K562 (cell line): ENCODE measurements around the gene USP5. TPM values are rescaled to one million over a fixed set of nuclear protein-coding genes. Genes with fewer than 3 reads are reported as not detected.

Source experiments
- ATAC-seq: fragments of 200-7000 bp; cut with Tn5 transposase; 3 replicates; pipeline ENCODE4 v1.9.1; 2020; ENCODE audit warnings: moderate library complexity
- BruUV-seq: library from RNA; stranded (reverse); fragments of 400-500 nt; replicated peaks from 2 replicates; lab custom pipeline; 2021; lab: Mats Ljungman, UMichigan
- CTCF ChIA-PET: fragments of 300-600 bp; formaldehyde crosslinking; extraction: SDS; loops from one replicate; lab custom pipeline; 2021; ENCODE audit warnings: low intra/inter-chr PET ratio; lab: Yijun Ruan, JAX
- POLR2A ChIA-PET: fragments of 300-600, 350-650 bp; sonication (Branson Sonifier 250); formaldehyde crosslinking; extraction: SDS; loops from one replicate; lab custom pipeline; 2021; ENCODE audit warnings: antibody characterized with exemption, inconsistent platforms; lab: Yijun Ruan, JAX
- DNase-seq, 4 experiments: peaks; one replicate each; pipeline versions ENCODE4 v3.0.0 to v3.0.0-alpha.2; 2011 to 2018; ENCODE audit warnings: low spot score in 3 of 4, mixed read lengths in 3 of 4; ENCODE audit errors: extremely low read depth in 1 of 4
- FAIRE-seq: peaks from 2 replicates; lab custom pipeline; 2011; peaks lifted over from hg19 to GRCh38; lab: Jason Lieb, UNC
- H2AFZ ChIP-seq: 2 replicates; pipeline ENCODE4 v1.6.0; 2011; ENCODE audit warnings: low read depth, low read length, control low read depth, inconsistent platforms
- H3K27ac ChIP-seq: fragments of 200-600 bp; 3 replicates; pipeline ENCODE4 v1.8.0; 2011; ENCODE audit warnings: low read depth, mild to moderate bottlenecking, control low read depth, inconsistent platforms, low read length, moderate library complexity, mixed read lengths; ENCODE audit errors: extremely low read depth
- H3K27me3 ChIP-seq, 2 experiments: fragments of 300-600 bp in 1 of 2; 2 replicates in 1 of 2; 3 replicates in 1 of 2; pipeline versions ENCODE4 v1.6.0 to v1.8.0; 2011; ENCODE audit warnings: inconsistent platforms in 2 of 2, low read length in 2 of 2, mild to moderate bottlenecking in 1 of 2, mixed read lengths in 1 of 2, moderate library complexity in 1 of 2; ENCODE audit not compliant: control insufficient read depth in 2 of 2, insufficient read depth in 2 of 2
- H3K36me3 ChIP-seq: fragments of 300-600 bp; 3 replicates; pipeline ENCODE4 v1.8.0; 2011; ENCODE audit warnings: mild to moderate bottlenecking, low read length, inconsistent platforms; ENCODE audit not compliant: control insufficient read depth, insufficient read depth
- H3K4me1 ChIP-seq, 2 experiments: fragments of 200-600 bp in 1 of 2; replicated peaks in 1 of 2; 2 replicates in 1 of 2; 3 replicates in 1 of 2; pipeline versions ENCODE4 v1.5.1 to v1.8.0; 2011; ENCODE audit warnings: inconsistent platforms in 2 of 2, low read length in 2 of 2, mild to moderate bottlenecking in 1 of 2, mixed read lengths in 1 of 2, moderate library complexity in 1 of 2; ENCODE audit not compliant: control insufficient read depth in 2 of 2, insufficient read depth in 2 of 2
- H3K4me2 ChIP-seq: 2 replicates; pipeline ENCODE4 v1.6.1; 2011; ENCODE audit warnings: low read length, control low read depth, inconsistent platforms, mixed read lengths; ENCODE audit not compliant: insufficient read depth
- H3K4me3 ChIP-seq: fragments of 200-600 bp; sonication (generic), shearing (Covaris generic); 2 replicates; pipeline ENCODE4 v1.5.1; 2016; ENCODE audit warnings: control low read depth, inconsistent platforms
- H3K79me2 ChIP-seq: fragments of 200-600 bp; 3 replicates; pipeline ENCODE4 v1.8.0; 2011; ENCODE audit warnings: low read length, inconsistent platforms; ENCODE audit not compliant: control insufficient read depth, insufficient read depth
- H3K9ac ChIP-seq, 2 experiments: 2 replicates each; pipeline versions ENCODE4 v1.6.0 to v1.6.1; 2011; ENCODE audit warnings: low read depth in 2 of 2, low read length in 2 of 2, control low read depth in 1 of 2, inconsistent platforms in 1 of 2, mild to moderate bottlenecking in 1 of 2, mixed read lengths in 1 of 2; ENCODE audit not compliant: insufficient read depth in 1 of 2
- H3K9me1 ChIP-seq: one replicate; pipeline ENCODE4 v1.6.0; 2011; ENCODE audit warnings: inconsistent platforms, mild to moderate bottlenecking, low read length, moderate library complexity; ENCODE audit not compliant: control insufficient read depth, insufficient read depth
- H3K9me3 ChIP-seq: replicated peaks from 2 replicates; pipeline ENCODE4 v1.5.1; 2011; ENCODE audit warnings: low read depth, low read length, inconsistent platforms; ENCODE audit not compliant: control insufficient read depth, insufficient read depth
- H4K20me1 ChIP-seq: replicated peaks from 2 replicates; pipeline ENCODE4 v1.6.1; 2011; ENCODE audit warnings: low read length, inconsistent platforms, mixed read lengths; ENCODE audit not compliant: control insufficient read depth, insufficient read depth
- ADNP ChIP-seq: fragments of 200-800 bp; sonication (Bioruptor generic); IDR thresholded peaks from 2 replicates; pipeline ENCODE4 v1.6.1; 2016; ENCODE audit warnings: missing genetic modification characterization, missing compliant biosample characterization
- C11orf30 ChIP-seq: fragments of 450-650 bp; IDR thresholded peaks from 2 replicates; pipeline ENCODE4 v1.6.1; 2016; ENCODE audit warnings: low read depth, mild to moderate bottlenecking
- CREB3L1 ChIP-seq: fragments of 450-650 bp; IDR thresholded peaks from 2 replicates; pipeline ENCODE4 v1.6.1; 2014; ENCODE audit warnings: low read depth, mild to moderate bottlenecking, moderate library complexity, borderline replicate concordance
- FOXA3 ChIP-seq, 2 experiments: fragments of 450-650 bp in 1 of 2; sonication (generic) in 1 of 2; formaldehyde crosslinking; IDR thresholded peaks in 1 of 2; conservative IDR thresholded peaks in 1 of 2; 2 replicates each; pipeline versions ENCODE4 v1.4.0 to v1.8.0; 2020 to 2022; ENCODE audit warnings: mild to moderate bottlenecking in 2 of 2, missing genetic modification reagents in 1 of 2
- HMBOX1 ChIP-seq: sonication (generic); IDR thresholded peaks from 2 replicates; pipeline ENCODE4 v1.6.1; 2016
- NR2C2 ChIP-seq, 2 experiments: fragments of 200-800 bp in 1 of 2; sonication (Bioruptor generic) in 1 of 2; sonication (generic) in 1 of 2; formaldehyde crosslinking in 1 of 2; IDR thresholded peaks; 2 replicates each; pipeline versions ENCODE4 v1.6.1 to v1.8.0; 2016 to 2022; ENCODE audit warnings: mild to moderate bottlenecking in 1 of 2, missing compliant biosample characterization in 1 of 2, missing genetic modification characterization in 1 of 2, missing genetic modification reagents in 1 of 2
- TAF1 ChIP-seq: IDR thresholded peaks from 2 replicates; pipeline ENCODE4 v1.6.1; 2011; ENCODE audit warnings: mild to moderate bottlenecking, low read length, moderate library complexity; ENCODE audit not compliant: insufficient read depth, control insufficient read depth, severe bottlenecking; ENCODE audit errors: extremely low read depth
- VEZF1 ChIP-seq: fragments of 200-800 bp; sonication (Bioruptor generic); IDR thresholded peaks from 2 replicates; pipeline ENCODE4 v1.6.1; 2017; ENCODE audit warnings: missing genetic modification characterization, missing compliant biosample characterization
- XRCC5 ChIP-seq: fragments of 200-400 bp; formaldehyde crosslinking; IDR thresholded peaks from 2 replicates; pipeline ENCODE4 v1.6.1; 2017; ENCODE audit warnings: low read depth, mild to moderate bottlenecking, low read length
- YY1 ChIP-seq, 3 experiments: IDR thresholded peaks; 2 replicates each; pipeline ENCODE4 v1.6.1; 2011; ENCODE audit warnings: low read length in 2 of 3, mild to moderate bottlenecking in 2 of 3, moderate library complexity in 2 of 3, borderline replicate concordance in 1 of 3, control low read depth in 1 of 3, low read depth in 1 of 3; ENCODE audit not compliant: insufficient read depth in 3 of 3, insufficient replicate concordance in 2 of 3, control insufficient read depth in 1 of 3, insufficient read length in 1 of 3; ENCODE audit errors: extremely low read depth in 1 of 3
- ZNF143 ChIP-seq: sonication (generic); formaldehyde crosslinking; IDR thresholded peaks from 2 replicates; pipeline ENCODE4 v1.9.0; 2022; ENCODE audit warnings: mild to moderate bottlenecking, missing genetic modification reagents
- ZNF354B ChIP-seq: fragments of 250-450 bp; sonication (Bioruptor Pico); IDR thresholded peaks from 2 replicates; pipeline ENCODE4 v1.4.0; 2020
- ZNF507 ChIP-seq: conservative IDR thresholded peaks from 2 replicates; pipeline ENCODE4 v1.6.1; 2017; ENCODE audit warnings: missing genetic modification characterization, missing compliant biosample characterization
- WGBS: fragments of 100-300 bp; shearing (Covaris generic); methylation state at CpG from one replicate; pipeline ENCODE4 v1.1.6; 2016; ENCODE audit warnings: low coverage, mixed read lengths; ENCODE audit not compliant: insufficient coverage; ENCODE audit errors: missing lambda C conversion rate; 5-methylcytosine and 5-hydroxymethylcytosine counted together
- in situ Hi-C: fragments of 300-500 bp; cut with MboI; formaldehyde crosslinking; loops from 4 replicates; pipeline ENCODE4 v1.15.0; 2018; ENCODE audit warnings: inconsistent platforms, mixed read lengths
- intact Hi-C: fragments of 100-400 bp; cut with micrococcal nuclease; formaldehyde crosslinking; loops from 2 replicates; pipeline ENCODE4 v1.14.2; 2022
- polyA plus RNA-seq, 8 experiments: library from polyadenylated mRNA; depleted of rRNA in 4 of 8; stranded (reverse) in 5 of 8; unstranded in 3 of 8; fragments of >200 nt; fragmentation: Nextera tagmentation in 2 of 8; fragmentation: Illumina TruSeq in 1 of 8; extraction: Ambion mirVana in 2 of 8; extraction: Trizol in 1 of 8; gene quantifications; 2 replicates each; pipeline versions ENCODE4 v1.2.1 to v1.2.3, GENCODE V29; 2011 to 2014; ENCODE audit warnings: inconsistent platforms in 1 of 8, missing spikeins in 1 of 8
- total RNA-seq, 7 experiments: library from RNA; depleted of rRNA in 6 of 7; stranded (reverse); fragments of >200 nt in 6 of 7; fragmentation: Illumina TruSeq in 2 of 7; extraction: Trizol in 2 of 7; gene quantifications; 2 replicates each; pipeline versions ENCODE4 v1.2.1 to v1.2.3, GENCODE V29; 2011 to 2021; ENCODE audit warnings: low replicate concordance in 1 of 7

Gene USP5
- total and polyA plus RNA-seq, 9 of the 15 experiments (the other 6 are each of a cell fraction or from before 2014, with no cell fraction given), result 1.4 to 107 (median 48.6) TPM

- CTCF ChIA-PET, result no interaction called here
- Histone ChIP-seq H3K4me1 (peaks cover 12 to 18% of the 10 kb centered on the region in 2 experiments; a peak in 4 of 5 replicates), H3K79me2 (peaks cover 53% of the 10 kb centered on the region), H3K27me3 (no peaks in the 10 kb centered on the region), H3K36me3 (peaks cover 67% of the 10 kb centered on the region), H3K27ac (peak overlapping the region; percentile 69; the same call in 2 of the 3 replicates), H3K9me3 (no peaks in the 10 kb centered on the region), H2AFZ (peak overlapping the region; percentile 75), H3K9ac (peak overlapping the region; percentile 49 to 77), H3K9me1 (peaks cover 3% of the 10 kb centered on the region), H4K20me1 (no peaks in the 10 kb centered on the region; the same call in 1 of the 2 replicates), H3K4me2 (peak overlapping the region; percentile 91), H3K4me3 (peak overlapping the region; percentile 79)
- BruUV-seq, result no TSS peak
- FAIRE-seq (peak; percentile 55), ATAC-seq (peak; percentile 4), DNase-seq (peak; percentile 59 to 64 (median 62))
- POLR2A ChIA-PET, result interaction anchor here (0.6 to 7.4 kb wide), 10 partner anchors 8 to 360 kb away, joined by 3 to 174 read pairs (median 6); partner anchors contain the start of genes COPS7A, GAPDH, GNB3 and MRPL51
- WGBS, result under 1% methylated on average over 14 of the region's 18 CpGs
- intact Hi-C loops (no loop called here), in situ Hi-C loops (no loop called here)
- TF ChIP-seq ZNF507 (tag), result no peak
- no peak for TF ChIP-seq ZNF354B
- no peak for TF ChIP-seq NR2C2 (CRISPR knock-in tag; IDR thresholded peaks at IDR 0.05)
- peak; percentile 91 for TF ChIP-seq NR2C2 (tag; IDR thresholded peaks at IDR 0.05)
- TF ChIP-seq XRCC5, result 0 out of 2 replicates have a peak, but pooled peaks have one; percentile 33
- peak; percentile 66 for TF ChIP-seq C11orf30
- TF ChIP-seq YY1 (IDR thresholded peaks at IDR 0.05; ENCODE audit: borderline replicate concordance in 1 of 3, control insufficient read depth in 1 of 3, extremely low read depth in 1 of 3, insufficient read depth in 3 of 3, insufficient read length in 1 of 3, insufficient replicate concordance in 2 of 3, low read depth in 1 of 3, low read length in 2 of 3), result peak in 1 of 3 experiments; percentile 56
- 0 out of 2 replicates have a peak, but pooled peaks have one; percentile 28 for TF ChIP-seq HMBOX1
- TF ChIP-seq ADNP (tag), result no peak
- peak; percentile 79 for TF ChIP-seq VEZF1 (CRISPR knock-in tag)
- TF ChIP-seq TAF1, result peak; percentile 9
- 0 out of 4 replicates have a peak, but pooled peaks of 1 of the 2 experiments have one; percentile 14 for TF ChIP-seq FOXA3 (CRISPR knock-in tag; conservative IDR thresholded peaks at IDR 0.05 in 1 of 2, IDR thresholded peaks at IDR 0.05 in 1 of 2)
- TF ChIP-seq ZNF143 (CRISPR knock-in tag), result peak; percentile 81
- TF ChIP-seq CREB3L1, result 0 out of 2 replicates have a peak, but pooled peaks have one; percentile 14
Observed at GRCh38 chr12:6852651-6853354, 853 bp downstream of the USP5 start.
